ENCODE results near the gene IGF2BP3.

The IGF2BP3 gene

DNA sequence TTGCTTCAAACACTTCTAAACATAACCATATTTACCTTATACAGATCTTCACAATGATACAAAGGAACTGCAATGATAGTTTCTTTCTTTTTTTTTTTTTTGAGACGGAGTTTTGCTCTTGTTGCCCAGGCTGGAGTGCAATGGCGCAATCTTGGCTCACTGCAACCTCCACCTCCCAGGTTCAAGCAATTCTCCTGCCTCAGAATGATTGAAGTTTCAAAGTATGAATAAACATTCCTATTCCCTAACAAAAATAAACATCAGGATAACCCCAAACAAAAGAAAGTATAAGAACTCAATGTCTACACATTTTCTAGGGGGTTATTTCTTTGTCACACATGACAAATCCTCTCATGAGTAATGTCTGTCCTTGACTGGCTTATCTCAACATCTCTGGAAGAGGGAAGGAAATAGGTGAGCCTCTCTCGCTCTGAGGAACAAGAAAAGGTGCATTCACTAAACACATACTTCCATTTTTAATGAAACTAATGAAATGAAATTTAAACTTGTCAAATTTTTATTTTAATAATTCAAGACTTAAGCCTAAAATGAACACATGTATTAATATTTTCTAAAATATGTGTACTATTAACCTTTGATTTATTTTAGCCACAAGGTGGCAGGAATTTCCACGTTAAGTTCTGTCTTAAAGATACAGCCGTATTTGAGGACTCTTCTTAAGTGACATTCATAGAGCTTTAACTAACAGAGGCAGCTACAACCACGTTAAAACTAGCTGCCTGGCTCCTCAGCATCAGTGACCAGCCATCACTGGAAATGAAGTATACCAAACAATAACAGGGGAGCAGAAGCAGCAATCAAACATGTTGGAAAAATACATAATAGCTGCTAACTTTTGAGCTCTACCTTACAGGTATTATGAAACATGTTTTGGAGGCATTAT is 112.8 kb downstream of the IGF2BP3 start:
- 0 out of 2 replicates have a peak, but pooled peaks cover 5% of the 10 kb centered on the region for H3K4me1 ChIP-seq (ENCODE audit: insufficient read depth, low read length)

DNA sequence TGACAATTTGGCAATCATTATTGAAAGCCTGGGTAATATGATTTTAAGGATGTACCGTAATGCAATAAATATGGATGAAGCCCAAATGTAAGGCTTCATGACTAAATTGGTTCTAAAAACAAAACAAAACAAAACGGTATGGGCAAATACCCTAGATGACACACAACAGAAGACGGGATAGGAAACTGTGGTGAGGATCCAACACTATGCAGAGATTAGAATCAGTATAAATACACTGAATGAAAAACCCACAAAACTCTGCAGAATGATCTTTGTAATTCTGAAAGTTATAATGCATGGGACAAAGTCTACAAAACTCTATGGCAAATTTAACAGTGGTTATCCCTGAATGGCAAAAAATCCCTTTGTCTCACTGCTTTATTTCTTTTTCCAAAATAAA is 113.6 kb downstream of the IGF2BP3 start:
- Histone ChIP-seq H3K9me3 (ENCODE audit: control insufficient read depth, insufficient read depth, low read length) (no peaks in the 10 kb centered on the region), H3K9ac (ENCODE audit: low read depth, low read length) (no peak overlapping the region), H3K4me1 (ENCODE audit: insufficient read depth, low read length) (0 out of 2 replicates have a peak, but pooled peaks cover 5% of the 10 kb centered on the region), H3K36me3 (ENCODE audit: insufficient read depth, low read length) (0 out of 2 replicates have a peak, but pooled peaks cover 3% of the 10 kb centered on the region)

More for the DNA sequence above, 112.8 kb downstream of the IGF2BP3 start:
- Histone ChIP-seq H3K36me3 (ENCODE audit: insufficient read depth, low read length) (0 out of 2 replicates have a peak, but pooled peaks cover 3% of the 10 kb centered on the region), H3K9ac (ENCODE audit: low read depth, low read length) (no peak overlapping the region), H3K9me3 (ENCODE audit: control insufficient read depth, insufficient read depth, low read length) (no peaks in the 10 kb centered on the region)

DNA sequence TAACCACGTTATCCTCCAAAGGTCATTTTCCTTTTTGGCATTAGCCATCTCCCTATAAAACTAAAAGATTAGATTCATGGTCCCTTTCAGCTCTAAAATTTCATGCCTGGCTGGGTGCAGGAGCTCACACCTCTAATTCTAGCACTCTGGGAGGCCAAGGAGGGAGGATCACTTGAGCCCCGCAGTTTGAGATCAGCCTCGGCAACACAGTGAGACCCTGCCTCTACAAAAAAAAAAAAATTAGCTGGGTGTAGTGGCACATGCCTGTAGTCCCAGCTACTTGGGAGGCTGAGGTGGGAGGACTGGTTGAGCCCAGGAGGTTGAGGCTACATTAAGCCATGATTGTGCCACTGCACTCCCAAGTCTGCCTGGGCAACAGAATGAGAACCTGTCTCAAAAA is 114.1 kb downstream of the IGF2BP3 start:
- Histone ChIP-seq H3K36me3 (ENCODE audit: insufficient read depth, low read length) (0 out of 2 replicates have a peak, but pooled peaks cover 3% of the 10 kb centered on the region), H3K9me3 (ENCODE audit: control insufficient read depth, insufficient read depth, low read length) (no peaks in the 10 kb centered on the region), H3K9ac (ENCODE audit: low read depth, low read length) (no peak overlapping the region), H3K4me1 (ENCODE audit: insufficient read depth, low read length) (0 out of 2 replicates have a peak, but pooled peaks cover 5% of the 10 kb centered on the region)

DNA sequence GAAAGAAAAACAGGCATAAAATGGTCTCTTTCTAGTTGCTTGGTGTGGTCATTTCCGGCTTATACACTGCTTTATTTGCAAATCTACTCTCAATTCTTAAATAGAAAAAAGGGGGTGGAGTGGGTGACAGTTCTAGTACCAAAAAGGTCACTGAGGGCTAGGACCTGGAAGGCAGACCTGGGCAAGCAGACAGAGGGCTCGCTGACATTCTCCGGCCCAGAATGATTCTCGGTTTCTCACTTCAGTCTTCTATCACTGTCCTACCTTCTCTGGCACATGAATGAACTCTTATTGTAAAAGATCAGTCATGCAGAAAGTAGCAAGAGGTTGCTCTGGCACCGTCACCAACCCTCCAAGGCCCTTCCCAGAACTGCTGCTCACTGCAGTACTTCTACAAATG is 117.1 kb downstream of the IGF2BP3 start:
- no peak overlapping the region for H3K9ac ChIP-seq (ENCODE audit: low read depth, low read length)
- no peaks in the 10 kb centered on the region for H3K9me3 ChIP-seq (ENCODE audit: control insufficient read depth, insufficient read depth, low read length)
- no peaks in the 10 kb centered on the region for H3K36me3 ChIP-seq (ENCODE audit: insufficient read depth, low read length)
- peaks cover 3% of the 10 kb centered on the region; the same call in 1 of the 2 replicates for H3K4me1 ChIP-seq (ENCODE audit: insufficient read depth, low read length)

DNA sequence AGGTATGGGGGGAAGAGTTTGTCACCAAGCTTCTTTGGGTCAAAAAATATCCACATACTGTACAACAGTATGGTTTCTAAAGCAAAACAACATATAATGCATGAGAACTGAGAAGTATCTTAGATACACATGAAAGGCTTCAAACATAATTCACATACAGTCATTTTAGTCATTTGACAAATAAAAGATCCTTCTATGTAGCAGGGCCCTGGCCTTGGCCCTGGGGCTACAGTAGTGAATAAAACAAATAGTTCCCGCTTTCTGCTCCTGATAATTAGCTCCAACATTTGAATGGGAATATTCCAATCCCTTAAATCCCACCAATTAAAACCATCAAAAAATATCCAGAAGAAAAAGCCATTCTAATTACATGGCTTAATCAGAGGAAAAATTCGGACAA is 119.8 kb downstream of the IGF2BP3 start:
- H3K36me3 ChIP-seq (ENCODE audit: insufficient read depth, low read length), result peaks cover 4% of the 10 kb centered on the region; the same call in 1 of the 2 replicates
- H3K4me1 ChIP-seq (ENCODE audit: insufficient read depth, low read length), result peaks cover 13% of the 10 kb centered on the region; the same call in 1 of the 2 replicates

DNA sequence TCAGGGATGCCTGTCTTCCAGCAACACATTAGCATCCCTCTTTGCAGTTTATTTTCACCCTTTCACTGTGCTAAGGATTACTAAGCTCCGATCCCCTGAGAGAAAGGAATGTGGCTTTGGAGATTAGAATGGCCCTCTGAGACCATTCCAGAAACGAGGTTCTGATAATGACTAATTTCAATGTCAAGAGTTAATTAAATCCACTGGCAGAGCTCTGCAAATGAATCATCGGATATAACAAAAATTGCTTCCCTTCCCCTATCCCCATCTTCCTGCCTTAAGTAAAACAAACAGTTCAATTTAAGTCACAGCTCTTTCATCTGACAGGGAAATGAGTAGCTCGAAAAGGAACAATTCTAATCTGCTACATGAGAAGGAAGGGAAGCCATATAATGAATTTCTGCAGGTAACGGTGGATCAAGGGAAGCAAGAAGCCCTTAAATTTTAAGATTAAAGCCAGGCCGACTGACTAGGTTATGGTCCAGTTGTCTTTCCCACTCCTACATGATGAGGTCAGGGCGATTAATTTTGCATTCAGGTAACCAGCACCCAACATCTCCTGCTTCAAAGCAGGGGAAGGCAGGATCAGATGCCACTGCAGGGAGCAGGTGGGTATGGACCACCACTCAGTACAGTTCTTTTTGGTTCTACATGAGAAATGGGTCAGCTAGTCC is 120.7 kb downstream of the IGF2BP3 start:
- Histone ChIP-seq H3K9me3 (ENCODE audit: control insufficient read depth, insufficient read depth, low read length) (no peaks in the 10 kb centered on the region), H3K9ac (ENCODE audit: low read depth, low read length) (no peak overlapping the region), H3K36me3 (ENCODE audit: insufficient read depth, low read length) (peaks cover 9% of the 10 kb centered on the region; the same call in 1 of the 2 replicates), H3K4me1 (ENCODE audit: insufficient read depth, low read length) (peaks cover 13% of the 10 kb centered on the region; the same call in 1 of the 2 replicates)

More for the DNA sequence above, 119.8 kb downstream of the IGF2BP3 start:
- Histone ChIP-seq H3K9me3 (ENCODE audit: control insufficient read depth, insufficient read depth, low read length) (no peaks in the 10 kb centered on the region), H3K9ac (ENCODE audit: low read depth, low read length) (no peak overlapping the region)

DNA sequence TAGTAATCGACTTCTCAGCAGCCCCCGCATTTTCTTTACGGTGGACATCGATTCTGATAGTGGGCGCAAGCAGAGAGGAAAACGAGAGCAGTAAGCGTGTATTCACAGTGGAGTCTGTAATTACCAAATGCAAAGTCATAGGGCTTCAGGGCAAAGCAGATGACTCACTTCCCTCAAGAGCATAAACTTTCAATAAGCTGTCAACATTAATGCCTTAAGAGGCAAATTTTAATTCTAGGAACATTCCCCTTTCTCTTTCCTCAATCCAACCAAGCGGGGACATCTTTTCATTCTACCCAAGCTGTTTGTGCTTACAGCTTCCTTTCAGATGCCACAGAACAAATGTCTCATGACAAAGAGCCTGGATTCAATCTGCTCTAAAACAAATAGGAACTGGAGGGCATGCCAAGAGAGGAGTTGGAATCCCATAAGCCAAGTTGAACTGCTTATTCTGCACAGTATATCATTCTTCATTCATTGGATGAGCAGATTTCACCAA is 122.6 kb downstream of the IGF2BP3 start:
- Histone ChIP-seq H3K9me3 (ENCODE audit: control insufficient read depth, insufficient read depth, low read length) (no peaks in the 10 kb centered on the region), H3K36me3 (ENCODE audit: insufficient read depth, low read length) (peaks cover 13% of the 10 kb centered on the region; the same call in 1 of the 2 replicates), H3K4me1 (ENCODE audit: insufficient read depth, low read length) (peaks cover 13% of the 10 kb centered on the region; the same call in 1 of the 2 replicates), H3K9ac (ENCODE audit: low read depth, low read length) (no peak overlapping the region)

DNA sequence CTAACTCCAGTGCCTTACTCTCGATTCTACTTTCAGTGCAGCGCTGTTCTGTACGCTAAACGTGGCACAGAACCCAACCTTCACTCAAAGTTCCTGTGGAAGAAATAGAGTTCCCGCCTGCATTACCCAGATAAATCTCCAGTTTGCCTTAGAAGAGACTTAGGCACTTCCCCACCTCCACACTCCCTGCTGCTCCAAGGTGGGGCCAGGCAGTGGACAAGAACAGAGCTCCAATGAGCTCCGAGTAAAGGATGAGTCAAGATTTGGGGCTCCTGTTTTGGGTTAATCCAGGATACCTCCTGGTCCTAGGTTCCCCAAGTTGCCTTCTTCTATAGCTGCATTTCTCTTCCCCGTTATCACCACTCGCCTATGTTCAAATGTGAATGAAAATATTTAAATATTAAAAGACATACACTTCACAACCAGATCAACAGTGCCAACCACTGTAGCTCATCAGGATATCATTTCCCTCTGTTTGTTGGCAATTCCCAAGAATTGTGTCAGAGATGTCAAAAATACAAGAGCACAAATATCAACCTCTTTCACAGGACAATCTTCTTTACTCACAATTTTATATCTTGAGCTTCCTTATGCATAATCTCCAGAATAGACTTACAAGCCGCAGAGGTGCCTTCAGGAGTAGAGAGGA is 123.1 kb downstream of the IGF2BP3 start:
- Histone ChIP-seq H3K9ac (ENCODE audit: low read depth, low read length) (no peak overlapping the region), H3K4me1 (ENCODE audit: insufficient read depth, low read length) (peaks cover 13% of the 10 kb centered on the region; the same call in 1 of the 2 replicates), H3K9me3 (ENCODE audit: control insufficient read depth, insufficient read depth, low read length) (no peaks in the 10 kb centered on the region), H3K36me3 (ENCODE audit: insufficient read depth, low read length) (peaks cover 13% of the 10 kb centered on the region; the same call in 1 of the 2 replicates)

DNA sequence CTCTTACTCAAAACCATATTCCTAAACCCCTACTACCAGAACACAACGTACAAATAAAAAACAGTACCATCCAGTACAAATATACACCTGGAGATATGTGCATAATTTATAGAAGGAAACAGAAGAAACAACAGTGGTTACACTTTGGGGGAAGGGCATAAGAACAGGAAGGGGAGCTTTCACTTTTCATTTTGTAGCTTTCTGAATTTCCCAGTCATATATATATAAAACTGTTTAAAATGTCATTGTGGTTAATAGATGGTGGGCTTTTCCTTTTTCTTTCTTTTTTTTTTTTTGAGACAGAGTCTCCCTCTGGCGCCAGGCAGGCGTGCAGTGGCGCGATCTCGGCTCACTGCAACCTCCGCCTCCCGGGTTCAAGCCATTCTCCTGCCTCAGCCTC is 124.0 kb downstream of the IGF2BP3 start:
- Histone ChIP-seq H3K36me3 (ENCODE audit: insufficient read depth, low read length) (peaks cover 18% of the 10 kb centered on the region), H3K4me1 (ENCODE audit: insufficient read depth, low read length) (peaks cover 13% of the 10 kb centered on the region; the same call in 1 of the 2 replicates), H3K9me3 (ENCODE audit: control insufficient read depth, insufficient read depth, low read length) (no peaks in the 10 kb centered on the region), H3K9ac (ENCODE audit: low read depth, low read length) (no peak overlapping the region)

DNA sequence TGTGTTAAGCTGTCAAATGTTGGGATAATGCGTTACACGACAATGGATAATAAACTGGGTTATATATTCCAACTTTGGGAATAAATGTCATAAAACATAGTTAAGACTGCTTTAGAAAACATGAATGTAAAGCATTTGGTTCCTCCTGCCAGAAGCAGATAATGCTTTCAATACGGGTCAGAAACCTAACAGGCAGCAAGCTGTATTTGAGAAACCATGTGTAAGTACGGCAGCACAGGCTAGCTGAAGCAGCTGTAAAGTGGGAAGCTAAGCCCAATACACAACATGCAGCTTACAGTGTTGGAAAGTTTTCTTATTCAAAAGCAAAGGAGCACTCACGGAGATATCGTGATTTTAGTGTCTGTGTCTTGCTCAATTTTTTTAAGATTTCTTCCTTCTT is 124.7 kb downstream of the IGF2BP3 start:
- Histone ChIP-seq H3K36me3 (ENCODE audit: insufficient read depth, low read length) (peaks cover 18% of the 10 kb centered on the region), H3K9me3 (ENCODE audit: control insufficient read depth, insufficient read depth, low read length) (no peaks in the 10 kb centered on the region), H3K4me1 (ENCODE audit: insufficient read depth, low read length) (peaks cover 13% of the 10 kb centered on the region; the same call in 1 of the 2 replicates), H3K9ac (ENCODE audit: low read depth, low read length) (no peak overlapping the region)

DNA sequence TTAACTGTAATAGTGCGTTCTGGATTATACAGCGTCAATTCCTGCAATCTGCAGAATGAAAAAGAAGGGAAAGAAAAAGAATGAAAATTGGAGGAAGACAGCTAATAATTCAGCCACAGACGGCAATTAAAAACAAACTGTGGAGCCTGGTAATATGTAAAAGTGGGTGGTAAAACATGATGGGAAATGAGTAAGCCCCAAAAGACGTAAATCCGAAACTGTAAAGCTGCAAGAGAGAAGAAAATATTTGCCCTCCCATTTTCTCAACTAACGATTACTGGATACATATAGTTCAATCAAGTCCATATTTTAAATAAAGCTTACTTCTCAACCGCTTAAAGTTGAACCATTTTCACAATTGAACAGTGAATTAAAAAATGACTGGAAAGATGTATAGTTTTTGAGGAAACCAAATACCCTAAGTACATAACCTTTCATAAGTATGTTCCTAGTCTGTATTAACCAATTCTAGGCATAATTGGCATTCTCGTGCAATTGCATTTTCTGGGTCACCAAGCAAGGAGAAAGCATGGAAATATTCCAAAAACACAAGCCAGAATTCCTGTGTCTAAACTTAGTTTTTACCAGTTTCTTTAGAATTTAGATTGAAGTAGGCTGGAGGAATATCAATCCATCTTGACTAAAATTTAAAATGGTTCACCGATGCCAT is 126.3 kb downstream of the IGF2BP3 start:
- Histone ChIP-seq H3K9ac (ENCODE audit: low read depth, low read length) (no peak overlapping the region), H3K36me3 (ENCODE audit: insufficient read depth, low read length) (peaks cover 22% of the 10 kb centered on the region), H3K9me3 (ENCODE audit: control insufficient read depth, insufficient read depth, low read length) (no peaks in the 10 kb centered on the region), H3K4me1 (ENCODE audit: insufficient read depth, low read length) (peaks cover 13% of the 10 kb centered on the region; the same call in 1 of the 2 replicates)

DNA sequence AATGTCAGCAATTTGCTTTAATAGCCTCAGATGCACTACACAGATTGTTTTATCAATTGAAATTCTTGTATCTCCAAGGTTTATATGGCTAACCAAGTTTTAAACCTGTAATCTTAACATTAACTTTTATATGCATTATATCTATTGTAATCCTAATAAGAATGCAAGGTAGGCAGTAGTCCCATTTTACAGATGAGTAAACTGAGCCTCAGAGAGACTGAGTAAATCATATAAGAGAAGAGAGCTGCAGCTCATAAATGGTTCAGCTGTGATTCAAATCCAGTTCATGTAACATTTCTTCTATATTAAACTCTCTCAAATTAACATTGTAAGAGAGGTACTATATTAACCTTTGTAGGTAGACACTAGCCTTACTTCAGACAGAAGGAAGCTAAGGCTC is 127.2 kb downstream of the IGF2BP3 start:
- H3K9me3 ChIP-seq (ENCODE audit: control insufficient read depth, insufficient read depth, low read length), result no peaks in the 10 kb centered on the region
- H3K4me1 ChIP-seq (ENCODE audit: insufficient read depth, low read length), result peaks cover 12% of the 10 kb centered on the region; the same call in 1 of the 2 replicates
- H3K36me3 ChIP-seq (ENCODE audit: insufficient read depth, low read length), result peaks cover 27% of the 10 kb centered on the region

DNA sequence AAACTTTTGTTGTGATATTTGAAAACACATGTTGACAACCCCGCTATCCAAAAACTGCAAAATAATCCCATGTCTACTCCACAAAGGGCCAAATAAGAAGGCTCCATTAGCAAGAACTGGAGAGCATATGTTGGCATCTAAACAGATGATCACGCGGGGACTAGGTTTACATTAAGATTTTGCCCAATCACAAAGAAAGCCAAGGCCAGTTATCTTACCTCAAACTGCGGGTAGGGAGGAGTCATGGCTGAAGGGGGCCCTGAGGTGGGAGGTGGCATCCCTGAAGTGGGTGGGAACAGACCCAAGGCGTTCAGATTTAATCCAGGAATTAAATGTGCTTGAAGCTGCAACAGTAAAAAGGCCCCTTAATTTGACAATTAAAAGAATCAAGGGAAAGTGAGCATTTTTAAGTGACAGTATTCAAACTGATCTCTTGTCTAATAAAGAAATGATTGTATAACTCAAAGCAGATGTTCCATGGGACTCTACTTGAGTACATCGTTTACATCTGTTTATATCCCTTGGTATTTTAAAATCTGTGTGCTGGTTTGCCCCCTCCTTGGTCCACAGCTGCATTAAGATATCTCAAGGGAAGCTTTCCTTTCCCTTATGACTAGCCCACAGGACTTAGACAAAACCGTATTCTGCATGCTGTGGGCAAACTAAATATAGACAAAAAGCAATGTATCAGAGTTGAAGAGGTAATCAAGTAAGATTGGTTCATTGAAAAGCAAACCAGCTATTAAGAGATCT is 128.3 kb downstream of the IGF2BP3 start:
- no peak overlapping the region for H3K9ac ChIP-seq (ENCODE audit: low read depth, low read length)
- H3K9me3 ChIP-seq (ENCODE audit: control insufficient read depth, insufficient read depth, low read length), result no peaks in the 10 kb centered on the region
- peaks cover 35% of the 10 kb centered on the region for H3K36me3 ChIP-seq (ENCODE audit: insufficient read depth, low read length)
- H3K4me1 ChIP-seq (ENCODE audit: insufficient read depth, low read length), result peaks cover under 1% of the 10 kb centered on the region; the same call in 1 of the 2 replicates

More for the DNA sequence above, 127.2 kb downstream of the IGF2BP3 start:
- H3K9ac ChIP-seq (ENCODE audit: low read depth, low read length), result no peak overlapping the region

Measured in ES-I3 (cell line).